Ectodermal cell (in vitro differentiated cells): ENCODE data around the gene MYBBP1A. TPM values are rescaled to one million over a fixed set of nuclear protein-coding genes. Genes with fewer than 3 reads are reported as not detected.
"Not testable (repeated sequence)": the region's sequence is repeated elsewhere in the genome, so short reads cannot be mapped to it uniquely, and the experiment has no call there.

Source experiments
- H3K27ac ChIP-seq: 2 replicates; pipeline ENCODE4 v1.7.0; 2013; ENCODE audit warnings: mild to moderate bottlenecking, low read depth, low read length; ENCODE audit not compliant: insufficient read depth, poor library complexity, severe bottlenecking
- H3K27me3 ChIP-seq: 2 replicates; pipeline ENCODE4 v1.7.0; 2013; ENCODE audit warnings: mild to moderate bottlenecking, low read length; ENCODE audit not compliant: insufficient read depth, control insufficient read depth, poor library complexity, severe bottlenecking
- H3K36me3 ChIP-seq: one replicate; pipeline ENCODE4 v1.7.0; 2013; ENCODE audit warnings: low read length; ENCODE audit not compliant: control insufficient read depth, insufficient read depth
- H3K4me1 ChIP-seq: one replicate; pipeline ENCODE4 v1.7.0; 2013; ENCODE audit warnings: low read length; ENCODE audit not compliant: control insufficient read depth, insufficient read depth
- H3K4me3 ChIP-seq: 2 replicates; pipeline ENCODE4 v1.7.0; 2013; ENCODE audit warnings: low read depth, low read length, control low read depth; ENCODE audit not compliant: insufficient read depth
- H3K9me3 ChIP-seq: 2 replicates; pipeline ENCODE4 v1.7.0; 2013; ENCODE audit warnings: mild to moderate bottlenecking, low read length, moderate library complexity; ENCODE audit not compliant: control insufficient read depth
- WGBS, 2 experiments: methylation state at CpG; one replicate each; pipeline ENCODE4 v1.1.7; 2013; ENCODE audit warnings: missing lambda C conversion rate in 2 of 2; 5-methylcytosine and 5-hydroxymethylcytosine counted together
- polyA plus RNA-seq, 4 experiments: library from polyadenylated mRNA; stranded (reverse); fragments of 50-300 nt; gene quantifications; one replicate each; pipeline ENCODE4 v1.2.3, GENCODE V29; 2013

MYBBP1A gene, protein sequence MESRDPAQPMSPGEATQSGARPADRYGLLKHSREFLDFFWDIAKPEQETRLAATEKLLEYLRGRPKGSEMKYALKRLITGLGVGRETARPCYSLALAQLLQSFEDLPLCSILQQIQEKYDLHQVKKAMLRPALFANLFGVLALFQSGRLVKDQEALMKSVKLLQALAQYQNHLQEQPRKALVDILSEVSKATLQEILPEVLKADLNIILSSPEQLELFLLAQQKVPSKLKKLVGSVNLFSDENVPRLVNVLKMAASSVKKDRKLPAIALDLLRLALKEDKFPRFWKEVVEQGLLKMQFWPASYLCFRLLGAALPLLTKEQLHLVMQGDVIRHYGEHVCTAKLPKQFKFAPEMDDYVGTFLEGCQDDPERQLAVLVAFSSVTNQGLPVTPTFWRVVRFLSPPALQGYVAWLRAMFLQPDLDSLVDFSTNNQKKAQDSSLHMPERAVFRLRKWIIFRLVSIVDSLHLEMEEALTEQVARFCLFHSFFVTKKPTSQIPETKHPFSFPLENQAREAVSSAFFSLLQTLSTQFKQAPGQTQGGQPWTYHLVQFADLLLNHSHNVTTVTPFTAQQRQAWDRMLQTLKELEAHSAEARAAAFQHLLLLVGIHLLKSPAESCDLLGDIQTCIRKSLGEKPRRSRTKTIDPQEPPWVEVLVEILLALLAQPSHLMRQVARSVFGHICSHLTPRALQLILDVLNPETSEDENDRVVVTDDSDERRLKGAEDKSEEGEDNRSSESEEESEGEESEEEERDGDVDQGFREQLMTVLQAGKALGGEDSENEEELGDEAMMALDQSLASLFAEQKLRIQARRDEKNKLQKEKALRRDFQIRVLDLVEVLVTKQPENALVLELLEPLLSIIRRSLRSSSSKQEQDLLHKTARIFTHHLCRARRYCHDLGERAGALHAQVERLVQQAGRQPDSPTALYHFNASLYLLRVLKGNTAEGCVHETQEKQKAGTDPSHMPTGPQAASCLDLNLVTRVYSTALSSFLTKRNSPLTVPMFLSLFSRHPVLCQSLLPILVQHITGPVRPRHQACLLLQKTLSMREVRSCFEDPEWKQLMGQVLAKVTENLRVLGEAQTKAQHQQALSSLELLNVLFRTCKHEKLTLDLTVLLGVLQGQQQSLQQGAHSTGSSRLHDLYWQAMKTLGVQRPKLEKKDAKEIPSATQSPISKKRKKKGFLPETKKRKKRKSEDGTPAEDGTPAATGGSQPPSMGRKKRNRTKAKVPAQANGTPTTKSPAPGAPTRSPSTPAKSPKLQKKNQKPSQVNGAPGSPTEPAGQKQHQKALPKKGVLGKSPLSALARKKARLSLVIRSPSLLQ (N-terminal part only)
- 44.5 TPM for polyA plus RNA-seq (2013, experiment 1 of 4)
- polyA plus RNA-seq (2013, experiment 2 of 4): 46.2 TPM
- 31.4 TPM for polyA plus RNA-seq (2013, experiment 3 of 4)
- 32.0 TPM for polyA plus RNA-seq (2013, experiment 4 of 4)

DNA sequence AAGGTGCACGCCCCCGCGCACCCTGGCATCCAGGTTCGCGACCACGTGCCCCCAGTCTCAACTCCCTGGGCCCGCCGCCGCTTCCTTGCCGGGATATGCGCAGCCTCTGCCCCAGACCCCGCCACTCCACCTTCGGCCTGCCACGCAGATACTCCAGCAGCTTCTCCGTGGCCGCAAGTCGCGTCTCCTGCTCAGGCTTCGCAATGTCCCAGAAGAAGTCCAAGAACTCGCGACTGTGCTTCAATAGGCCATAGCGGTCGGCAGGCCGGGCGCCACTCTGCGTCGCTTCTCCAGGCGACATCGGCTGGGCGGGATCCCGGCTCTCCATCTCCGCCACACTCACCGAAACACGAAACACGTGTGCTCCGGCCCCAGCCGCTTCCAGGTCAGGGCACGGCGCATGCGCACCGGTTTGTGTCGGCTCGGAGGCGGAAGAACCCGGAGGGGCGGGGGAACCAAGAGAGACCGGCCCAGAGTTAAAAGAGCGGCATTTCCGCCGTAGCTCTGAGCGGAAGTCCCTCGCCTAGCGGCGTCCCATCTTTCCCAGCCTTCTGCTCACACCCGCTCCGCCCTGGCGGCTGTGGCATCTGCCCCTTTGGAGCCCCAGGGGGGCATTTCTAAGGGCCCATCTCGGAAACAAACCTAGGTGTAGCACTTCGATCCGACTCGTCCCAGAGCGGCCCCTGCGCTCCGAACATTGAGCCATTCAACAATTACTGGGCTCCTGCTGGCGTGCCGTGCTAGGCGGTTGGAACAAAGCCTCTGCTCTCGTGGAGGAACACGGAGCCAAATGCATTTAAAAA, at the start of gene MYBBP1A:
MYBBP1A (minus strand) TSS at position 388 of the 803 bp plus-strand sequence; CDS start at position 328, 60 bp downstream.
- Histone ChIP-seq H3K9me3 (no peaks in the 10 kb centered on the region), H3K27me3 (no peaks in the 10 kb centered on the region), H3K27ac (peak within 1 kb of the TSS; percentile 89), H3K4me1 (peaks cover 25% of the 10 kb centered on the region), H3K4me3 (peak within 1 kb of the TSS; percentile 80), H3K36me3 (peaks cover 15% of the 10 kb centered on the region)
- WGBS, 2 experiments: 1% methylated on average over 69 of the region's 69 CpGs

DNA sequence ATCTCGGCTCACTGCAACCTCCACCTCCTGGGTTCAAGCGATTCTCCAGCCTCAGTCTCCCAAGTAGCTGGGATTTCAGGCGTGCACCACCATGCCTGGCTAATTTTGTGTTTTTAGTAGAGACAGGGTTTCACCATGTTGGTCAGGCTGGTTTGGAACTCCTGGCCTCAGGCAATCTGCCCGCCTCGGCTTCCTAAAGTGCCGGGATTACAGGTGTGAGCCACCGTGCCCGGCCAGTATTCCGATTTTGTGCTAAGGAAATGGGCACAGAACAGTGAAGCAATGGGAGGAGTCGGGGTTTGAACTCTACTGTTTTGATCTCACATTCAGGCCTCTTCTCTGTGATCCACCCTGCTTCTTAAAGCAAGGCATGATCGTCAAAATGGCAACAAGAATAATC, 49.6 kb upstream of the MYBBP1A start:
- not testable (repeated sequence) for H3K9me3 ChIP-seq, H3K36me3 ChIP-seq, H3K4me3 ChIP-seq, H3K27me3 ChIP-seq, H3K27ac ChIP-seq
- H3K4me1 ChIP-seq: peaks cover 32% of the 10 kb centered on the region
- 85 to 90% methylated on average over 11 of the region's 11 CpGs for WGBS, 2 experiments

DNA sequence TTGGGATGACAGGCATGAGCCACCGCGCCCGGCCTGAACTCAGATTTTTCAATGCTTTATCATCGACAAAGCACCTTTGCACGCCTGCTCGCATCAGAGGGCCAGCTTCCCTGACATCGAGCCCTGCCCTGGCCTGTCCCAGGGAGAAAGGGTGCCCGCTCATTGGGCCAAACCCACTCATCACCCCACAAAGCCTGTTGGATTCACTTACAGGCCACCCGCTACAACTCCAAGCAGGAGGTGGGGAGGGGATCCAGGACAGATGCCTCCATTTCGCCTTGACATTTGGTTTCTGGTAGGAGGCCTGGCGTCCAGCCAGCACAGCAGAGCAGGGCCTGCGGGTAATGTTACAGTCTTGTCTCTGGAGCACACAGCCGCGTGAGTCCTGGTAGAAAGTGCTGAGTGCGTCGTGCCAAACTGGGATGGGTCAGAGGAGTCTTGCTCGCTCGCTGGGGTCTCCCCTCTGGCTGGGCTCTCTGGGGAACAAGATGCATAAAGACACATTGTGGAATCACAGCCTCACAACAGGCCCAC, 49.0 kb upstream of the MYBBP1A start:
- 83 to 85% methylated on average over 18 of the region's 18 CpGs for WGBS, 2 experiments
- H3K4me3 ChIP-seq: no peak overlapping the region
- H3K27ac ChIP-seq: no peak overlapping the region
- H3K9me3 ChIP-seq: no peaks in the 10 kb centered on the region
- peaks cover 37% of the 10 kb centered on the region for H3K4me1 ChIP-seq
- H3K36me3 ChIP-seq: no peaks in the 10 kb centered on the region
- no peaks in the 10 kb centered on the region for H3K27me3 ChIP-seq

DNA sequence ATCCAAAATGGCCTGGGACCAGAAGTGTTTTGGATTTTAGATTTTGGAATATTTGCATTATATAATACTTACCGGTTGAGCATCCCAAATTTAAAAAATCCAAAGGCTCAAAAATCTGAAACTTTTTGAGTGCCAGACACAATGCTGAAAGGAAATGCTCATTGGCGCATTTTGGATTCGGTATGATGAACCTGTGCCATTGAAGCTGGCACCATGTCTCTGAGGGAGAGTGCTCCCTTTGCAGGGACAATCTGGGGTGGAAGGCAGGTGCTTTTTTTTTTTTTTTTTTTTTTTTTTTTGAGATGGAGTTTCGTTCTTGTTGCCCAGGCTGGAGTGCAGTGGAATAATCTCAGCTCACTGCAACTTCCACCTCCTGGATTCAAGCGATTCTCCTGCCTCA, 46.9 kb upstream of the MYBBP1A start:
- Histone ChIP-seq H3K27ac (no peak overlapping the region), H3K36me3 (no peaks in the 10 kb centered on the region), H3K27me3 (no peaks in the 10 kb centered on the region), H3K4me3 (no peak overlapping the region), H3K9me3 (no peaks in the 10 kb centered on the region), H3K4me1 (peaks cover 37% of the 10 kb centered on the region)
- WGBS, 2 experiments: 88 to 93% methylated on average over 4 to 5 of the region's 5 CpGs

DNA sequence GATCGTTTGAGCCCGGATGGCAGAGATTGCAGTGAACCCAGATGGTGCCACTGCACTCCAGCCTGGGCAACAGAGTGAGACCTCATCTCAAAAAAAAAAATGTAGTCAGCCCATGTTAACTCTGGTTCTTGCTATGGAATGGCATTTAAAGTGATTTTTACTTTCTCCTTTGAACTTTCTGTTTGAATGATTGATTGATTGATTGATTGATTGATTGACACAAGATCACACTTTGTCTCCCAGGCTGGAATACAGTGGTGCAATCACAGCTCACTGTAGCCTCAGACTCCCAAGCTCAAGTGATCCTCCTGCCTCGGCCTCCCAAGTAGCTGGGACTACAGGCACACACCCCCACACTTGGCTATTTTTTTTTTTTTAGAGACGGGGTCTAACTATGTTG, 46.1 kb upstream of the MYBBP1A start:
- 94 to 97% methylated on average over 4 of the region's 4 CpGs for WGBS, 2 experiments
- H3K9me3 ChIP-seq: no peaks in the 10 kb centered on the region
- no peak overlapping the region for H3K4me3 ChIP-seq
- H3K4me1 ChIP-seq: peaks cover 35% of the 10 kb centered on the region
- no peaks in the 10 kb centered on the region for H3K36me3 ChIP-seq
- no peaks in the 10 kb centered on the region for H3K27me3 ChIP-seq
- no peak overlapping the region for H3K27ac ChIP-seq

DNA sequence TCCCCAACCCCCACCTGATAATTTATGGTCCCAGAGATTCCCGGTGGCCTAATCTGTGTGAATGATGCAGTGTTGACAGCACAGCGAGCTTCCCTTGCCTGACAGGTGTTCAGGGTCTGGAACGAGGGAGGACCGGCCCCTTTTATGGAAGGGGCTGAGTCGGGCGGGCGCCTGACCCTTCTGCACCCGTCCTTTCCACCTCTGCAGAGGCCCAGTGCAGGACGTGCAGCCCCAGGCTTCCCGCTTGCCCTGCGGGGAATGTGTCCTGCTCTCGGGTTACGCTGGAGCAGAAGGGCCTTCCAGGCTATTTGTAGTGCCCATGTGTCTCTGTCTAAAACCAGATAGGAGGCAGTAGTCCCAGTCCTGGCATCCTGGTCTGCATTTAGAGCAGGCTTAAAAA, 45.4 kb upstream of the MYBBP1A start:
- peak overlapping the region; percentile 70 for H3K27ac ChIP-seq
- H3K4me3 ChIP-seq: no peak overlapping the region
- WGBS, 2 experiments: 19 to 28% methylated on average over 13 of the region's 13 CpGs
- peaks cover 35% of the 10 kb centered on the region for H3K4me1 ChIP-seq
- no peaks in the 10 kb centered on the region for H3K27me3 ChIP-seq
- H3K36me3 ChIP-seq: no peaks in the 10 kb centered on the region
- H3K9me3 ChIP-seq: no peaks in the 10 kb centered on the region

DNA sequence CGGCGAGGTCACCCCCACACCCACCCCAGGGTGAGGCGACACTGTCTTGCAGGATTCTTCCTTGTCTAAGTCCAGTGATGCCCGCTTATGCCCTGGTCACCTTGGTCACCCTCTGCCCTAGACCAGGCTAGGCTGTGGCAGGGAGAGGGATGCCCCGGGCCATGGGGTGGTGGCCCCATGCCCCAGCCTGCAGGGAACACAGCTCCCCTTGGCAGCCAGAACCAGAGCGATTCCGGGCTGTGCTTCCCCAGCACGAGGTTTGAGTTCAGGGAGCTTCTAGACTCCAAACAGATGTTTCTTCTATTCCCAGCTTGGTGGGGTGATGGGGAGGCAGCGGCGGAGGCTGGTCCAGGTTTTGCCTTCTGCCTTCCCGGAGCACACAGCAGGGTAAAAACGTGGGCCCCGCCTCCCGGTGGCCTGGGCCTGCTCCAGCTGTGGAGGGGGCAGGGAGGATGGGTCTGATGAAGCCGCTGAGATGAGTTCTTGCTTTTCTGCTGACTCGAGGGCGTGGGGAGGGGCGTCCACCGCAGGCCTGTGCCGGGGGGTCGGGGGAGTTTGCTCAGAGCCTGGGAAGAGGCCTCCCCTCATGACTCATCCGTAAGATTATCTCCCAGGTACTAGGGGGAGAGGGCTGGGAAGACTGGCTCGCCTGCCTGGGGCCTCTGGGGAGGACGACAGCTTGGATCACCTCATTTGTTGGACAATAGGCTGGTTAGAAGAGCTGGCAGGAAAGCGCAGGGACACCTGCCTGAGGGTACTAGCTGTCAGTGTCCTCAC, 44.5 kb upstream of the MYBBP1A start:
- WGBS, 2 experiments: 26% methylated on average over 25 of the region's 25 CpGs
- H3K4me1 ChIP-seq: peaks cover 35% of the 10 kb centered on the region
- H3K9me3 ChIP-seq: no peaks in the 10 kb centered on the region
- no peaks in the 10 kb centered on the region for H3K36me3 ChIP-seq
- no peaks in the 10 kb centered on the region for H3K27me3 ChIP-seq
- H3K4me3 ChIP-seq: no peak overlapping the region
- peak overlapping the region; percentile 70 for H3K27ac ChIP-seq

DNA sequence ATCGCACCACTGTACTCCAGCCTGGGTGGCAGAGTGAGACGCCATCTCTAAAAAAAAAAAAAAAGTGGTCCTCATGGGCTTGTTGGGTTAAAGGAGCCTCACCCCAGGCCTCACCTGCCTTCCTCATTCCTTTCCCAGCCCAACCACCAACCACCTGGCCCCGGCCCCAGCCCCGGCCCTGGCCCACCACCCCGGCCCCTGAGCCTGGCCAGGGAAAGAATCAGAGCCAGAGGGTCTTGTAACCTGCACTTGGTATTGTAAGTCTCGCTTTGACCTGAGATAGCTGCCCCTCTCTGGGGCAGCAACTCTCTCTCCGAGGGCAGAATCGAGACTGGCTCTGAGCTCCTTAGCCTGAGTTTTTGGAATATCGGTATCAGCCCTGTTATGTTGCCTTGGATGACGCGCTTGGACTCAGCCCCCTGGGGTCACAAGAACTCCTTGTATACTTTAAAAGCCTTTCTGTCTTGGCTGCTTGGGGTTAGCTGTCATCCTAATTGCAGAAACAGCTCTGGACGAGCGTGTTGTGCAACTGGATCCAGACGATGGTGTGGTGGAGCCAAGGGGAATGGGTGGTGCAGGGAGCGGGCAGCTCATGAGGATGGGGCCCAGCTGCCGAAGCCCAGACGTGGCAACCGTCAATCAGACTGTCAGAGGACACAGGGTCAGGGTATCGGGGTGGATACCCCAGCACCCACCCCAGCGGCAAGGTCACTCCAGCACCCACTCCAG, 43.8 kb upstream of the MYBBP1A start:
- H3K36me3 ChIP-seq: no peaks in the 10 kb centered on the region

More for the DNA sequence above, 43.8 kb upstream of the MYBBP1A start:
- 80% methylated on average over 20 of the region's 20 CpGs for WGBS, 2 experiments
- Histone ChIP-seq H3K4me1 (peaks cover 30% of the 10 kb centered on the region), H3K27me3 (no peaks in the 10 kb centered on the region), H3K4me3 (no peak overlapping the region), H3K27ac (no peak overlapping the region), H3K9me3 (no peaks in the 10 kb centered on the region)
